Brain microvascular endothelial cell (primary cell): ENCODE measurements around the gene EFCAB11.

Experiments
- DNase-seq: peaks from one replicate; pipeline ENCODE4 v3.0.0-alpha.2; 2020
- H3K27ac ChIP-seq: fragments of 250-450 bp; sonication (Bioruptor Pico); 2 replicates; pipeline ENCODE4 v1.5.1; 2020; ENCODE audit warnings: mild to moderate bottlenecking, moderate library complexity
- H3K27me3 ChIP-seq: fragments of 250-450 bp; sonication (Bioruptor Pico); replicated peaks from 2 replicates; pipeline ENCODE4 v1.5.1; 2020; ENCODE audit warnings: mild to moderate bottlenecking
- H3K36me3 ChIP-seq: fragments of 250-450 bp; sonication (Bioruptor Pico); replicated peaks from 2 replicates; pipeline ENCODE4 v1.5.1; 2020; ENCODE audit warnings: mild to moderate bottlenecking
- H3K4me3 ChIP-seq: 2 replicates; pipeline ENCODE4 v1.5.1; 2011; ENCODE audit warnings: low read depth, mild to moderate bottlenecking, control low read depth, low read length, moderate library complexity
- in situ Hi-C: cut with HindIII; loops from 2 replicates; pipeline ENCODE4 v1.10.0; 2017; ENCODE audit warnings: low sequenced_read_pairs, low pct_ligation_motif_present
- TF ChIP-seq, protein P1 (sequence below): IDR thresholded peaks from 2 replicates; pipeline ENCODE4 v1.5.1; 2011; ENCODE audit warnings: low read depth, mild to moderate bottlenecking, moderate library complexity, low read length, control low read depth, inconsistent platforms; ENCODE audit errors: missing control alignments

The EFCAB11 gene

DNA sequence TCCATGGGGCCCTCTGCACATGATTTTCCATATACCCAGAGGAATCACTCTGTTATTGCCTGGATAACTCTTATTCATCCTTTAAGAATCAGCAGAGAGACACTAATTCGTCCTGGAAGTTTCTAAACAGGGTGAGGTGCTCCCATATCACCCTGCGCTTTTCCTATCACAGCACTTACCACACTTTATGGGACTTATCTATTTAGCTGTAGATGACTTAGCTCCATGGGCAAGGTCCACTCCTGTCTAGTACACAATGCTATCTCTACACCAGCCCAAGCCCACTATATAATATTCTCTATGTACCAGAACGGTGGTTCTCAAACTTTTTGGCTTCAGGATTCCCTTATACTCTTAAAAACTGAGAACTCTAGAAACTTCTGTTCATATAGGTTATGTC, 111.7 kb downstream of the EFCAB11 start:
- in situ Hi-C loops, result no loop called here
- TF ChIP-seq, protein P1, sequence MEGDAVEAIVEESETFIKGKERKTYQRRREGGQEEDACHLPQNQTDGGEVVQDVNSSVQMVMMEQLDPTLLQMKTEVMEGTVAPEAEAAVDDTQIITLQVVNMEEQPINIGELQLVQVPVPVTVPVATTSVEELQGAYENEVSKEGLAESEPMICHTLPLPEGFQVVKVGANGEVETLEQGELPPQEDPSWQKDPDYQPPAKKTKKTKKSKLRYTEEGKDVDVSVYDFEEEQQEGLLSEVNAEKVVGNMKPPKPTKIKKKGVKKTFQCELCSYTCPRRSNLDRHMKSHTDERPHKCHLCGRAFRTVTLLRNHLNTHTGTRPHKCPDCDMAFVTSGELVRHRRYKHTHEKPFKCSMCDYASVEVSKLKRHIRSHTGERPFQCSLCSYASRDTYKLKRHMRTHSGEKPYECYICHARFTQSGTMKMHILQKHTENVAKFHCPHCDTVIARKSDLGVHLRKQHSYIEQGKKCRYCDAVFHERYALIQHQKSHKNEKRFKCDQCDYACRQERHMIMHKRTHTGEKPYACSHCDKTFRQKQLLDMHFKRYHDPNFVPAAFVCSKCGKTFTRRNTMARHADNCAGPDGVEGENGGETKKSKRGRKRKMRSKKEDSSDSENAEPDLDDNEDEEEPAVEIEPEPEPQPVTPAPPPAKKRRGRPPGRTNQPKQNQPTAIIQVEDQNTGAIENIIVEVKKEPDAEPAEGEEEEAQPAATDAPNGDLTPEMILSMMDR, result no peak
- H3K27me3 ChIP-seq, result no peaks in the 10 kb centered on the region
- H3K27ac ChIP-seq, result no peak overlapping the region
- no peak for DNase-seq
- H3K36me3 ChIP-seq, result no peaks in the 10 kb centered on the region
- H3K4me3 ChIP-seq, result no peak overlapping the region

DNA sequence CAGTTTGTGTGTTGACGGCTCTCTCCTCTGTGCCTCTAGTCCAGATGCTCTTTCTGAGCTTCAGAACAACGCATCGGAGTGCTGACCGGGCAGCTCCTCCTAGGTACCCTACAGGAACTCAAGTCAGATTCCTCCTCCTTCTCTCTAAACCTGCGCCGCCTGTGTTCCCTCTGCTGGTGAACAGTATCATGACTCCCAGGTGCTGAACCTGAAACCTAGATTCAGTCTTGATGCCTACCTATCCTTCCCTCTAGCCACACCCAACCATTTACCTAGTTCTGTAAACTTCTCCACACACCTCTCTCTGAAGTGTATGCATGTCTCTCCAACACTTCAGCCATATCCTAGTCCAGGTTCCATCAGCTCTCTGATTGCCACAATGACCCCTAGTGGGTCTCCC, 112.7 kb downstream of the EFCAB11 start:
- in situ Hi-C loops, result no loop called here
- TF ChIP-seq, protein P1, result peak; percentile 6
- H3K27ac ChIP-seq, result no peak overlapping the region
- H3K27me3 ChIP-seq, result no peaks in the 10 kb centered on the region
- no peaks in the 10 kb centered on the region for H3K36me3 ChIP-seq
- H3K4me3 ChIP-seq, result no peak overlapping the region
- no peak for DNase-seq

DNA sequence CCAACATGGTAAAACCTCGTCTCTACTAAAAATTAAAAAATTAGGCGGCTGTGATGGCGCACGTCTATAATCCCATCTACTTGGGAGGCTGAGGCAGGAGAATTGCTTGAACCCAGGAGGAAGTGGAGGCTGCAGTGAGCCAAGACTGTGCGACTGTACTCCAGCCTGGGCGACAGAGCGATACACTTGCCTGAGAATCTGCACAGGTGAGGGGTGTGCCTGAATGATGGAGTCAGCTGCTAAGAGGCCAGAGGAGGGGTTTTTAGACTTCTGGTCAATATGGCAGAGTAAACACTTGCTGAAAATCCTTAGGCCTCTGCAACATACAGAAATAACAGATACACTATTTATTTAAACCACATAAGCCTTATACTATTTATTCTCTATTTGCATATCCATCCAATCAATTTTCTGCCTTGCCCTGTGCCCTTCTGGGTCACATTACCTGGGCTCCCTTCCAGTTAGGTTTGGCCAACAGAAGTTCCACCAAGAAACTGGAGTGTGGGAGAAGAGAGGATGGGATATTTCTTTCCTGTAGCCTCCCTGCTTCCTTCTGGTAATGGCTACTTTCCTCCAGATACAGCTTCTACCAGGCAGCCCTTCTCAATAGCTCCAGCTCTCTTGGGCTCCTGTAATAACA, 117.6 kb downstream of the EFCAB11 start:
- H3K4me3 ChIP-seq, result no peak overlapping the region
- TF ChIP-seq, protein P1, result no peak
- DNase-seq, result no peak
- no peaks in the 10 kb centered on the region for H3K27me3 ChIP-seq
- in situ Hi-C loops, result no loop called here
- H3K36me3 ChIP-seq, result no peaks in the 10 kb centered on the region
- H3K27ac ChIP-seq, result no peak overlapping the region

DNA sequence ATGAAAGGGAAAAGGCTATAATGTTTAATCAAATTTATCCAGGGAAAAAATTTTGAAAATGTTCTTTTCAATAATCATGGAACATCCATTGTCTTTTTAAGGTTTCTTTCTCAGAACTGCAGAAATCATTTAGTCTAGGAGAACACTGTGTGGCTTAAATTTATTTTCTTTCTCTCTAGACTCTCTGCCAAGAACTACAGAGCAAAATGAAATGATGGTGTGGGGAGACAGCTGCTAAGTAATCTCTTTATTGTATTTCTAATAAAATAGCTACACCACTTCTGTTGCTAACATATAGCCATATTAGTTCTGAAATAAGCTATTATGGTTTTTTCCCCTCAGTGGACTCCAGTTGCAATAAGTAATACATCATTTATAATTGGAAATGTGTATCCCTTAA, 120.9 kb downstream of the EFCAB11 start:
- DNase-seq, result no peak
- Histone ChIP-seq H3K27me3 (no peaks in the 10 kb centered on the region), H3K27ac (no peak overlapping the region), H3K4me3 (no peak overlapping the region), H3K36me3 (no peaks in the 10 kb centered on the region)
- TF ChIP-seq, protein P1, result no peak
- in situ Hi-C loops, result no loop called here

DNA sequence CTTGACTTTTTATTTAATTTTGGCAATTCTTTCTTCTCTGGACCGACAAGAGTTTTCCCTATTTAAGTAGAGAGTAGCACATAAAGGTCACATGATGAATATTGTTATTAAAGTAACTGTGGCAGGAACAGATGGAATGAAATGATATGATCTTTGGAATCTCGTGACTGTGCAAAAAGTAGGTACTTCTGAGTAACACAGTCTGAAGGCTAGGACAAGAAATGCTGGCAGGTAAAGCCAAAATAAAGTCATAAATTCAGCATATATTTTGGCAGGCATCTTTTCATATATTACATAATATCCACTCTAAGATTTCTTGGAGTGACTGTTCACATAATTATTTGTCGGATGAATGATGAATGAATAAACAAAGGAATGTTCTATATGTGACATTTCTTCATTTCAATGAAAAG, 121.4 kb downstream of the EFCAB11 start:
- TF ChIP-seq, protein P1, result no peak
- Histone ChIP-seq H3K27me3 (no peaks in the 10 kb centered on the region), H3K27ac (no peak overlapping the region), H3K4me3 (no peak overlapping the region), H3K36me3 (no peaks in the 10 kb centered on the region)
- in situ Hi-C loops, result no loop called here
- no peak for DNase-seq
